Heart right ventricle (tissue), 16 donors: ENCODE measurements around the gene CCDC134. TPM values are rescaled to one million over a fixed set of nuclear protein-coding genes. Genes with fewer than 3 reads are reported as not detected.

Experiments used
- ATAC-seq, 8 donors: fragments of 200-7000 bp; cut with Tn5 transposase; one replicate each; pipeline ENCODE4 v1.9.1; 2020; ENCODE audit warnings: mild to moderate bottlenecking in 8 of 8, moderate library complexity in 8 of 8, moderate number of reproducible peaks in 1 of 8
- DNase-seq, 2 donors: peaks; one replicate each; pipeline ENCODE4 v3.0.0-alpha.2; 2020
- H3K27ac ChIP-seq, 10 donors: fragments of 200-600 bp; sonication (generic) in 2 of 10; one replicate each; pipeline versions ENCODE4 v1.5.0 to v1.8.0; 2020 to 2022; ENCODE audit warnings: mild to moderate bottlenecking in 3 of 10
- H3K27me3 ChIP-seq, 7 donors: fragments of 200-600 bp; one replicate each; pipeline ENCODE4 v1.8.0; 2021 to 2022; ENCODE audit warnings: mild to moderate bottlenecking in 2 of 7
- H3K36me3 ChIP-seq, 9 donors: fragments of 200-600 bp; sonication (generic) in 1 of 9; one replicate each; pipeline versions ENCODE4 v1.5.0 to v1.8.0; 2020 to 2022; ENCODE audit warnings: mild to moderate bottlenecking in 2 of 9
- H3K4me1 ChIP-seq, 9 donors: fragments of 200-600 bp; sonication (generic) in 1 of 9; one replicate each; pipeline versions ENCODE4 v1.5.0 to v1.8.0; 2020 to 2022; ENCODE audit warnings: mild to moderate bottlenecking in 4 of 9
- H3K4me3 ChIP-seq, 10 donors: fragments of 200-600 bp; sonication (generic) in 2 of 10; one replicate each; pipeline versions ENCODE4 v1.5.0 to v1.8.0; 2020 to 2022; ENCODE audit warnings: mild to moderate bottlenecking in 7 of 10, moderate library complexity in 2 of 10
- H3K9me3 ChIP-seq, 11 donors: fragments of 200-600 bp in 10 of 11; sonication (generic) in 2 of 11; one replicate each; pipeline versions ENCODE4 v1.5.0 to v1.8.0; 2013 to 2022; ENCODE audit warnings: mild to moderate bottlenecking in 2 of 11, control low read depth in 1 of 11, moderate library complexity in 1 of 11
- WGBS, 2 donors: extraction: QIAGEN DNeasy Blood & Tissue Kit; methylation state at CpG; one replicate each; pipeline ENCODE4 v1.1.7; 2013; ENCODE audit warnings: inconsistent platforms in 1 of 2; 5-methylcytosine and 5-hydroxymethylcytosine counted together
- intact Hi-C, 10 donors: fragments of 100-400 bp; cut with DNase I; formaldehyde crosslinking; loops; one replicate each; pipeline versions ENCODE4 v1.11.1 to v1.14.2; 2022
- polyA plus RNA-seq, 2 donors: library from polyadenylated mRNA; stranded (reverse); fragments of 200-250 nt; gene quantifications; one replicate each; pipeline ENCODE4 v1.2.3, GENCODE V29; 2013
- total RNA-seq, 10 donors: library from RNA; stranded (reverse); fragmentation: NEBNext Ultra II Directional in 3 of 10; extraction: Animal tissue kit (Norgen Biotek cat#: 25700) in 3 of 10; gene quantifications; one replicate each; pipeline versions ENCODE4 v1.2.1 to v1.2.4, GENCODE V29; 2021 to 2023
- TF ChIP-seq, protein P1 (sequence below), 9 donors: fragments of 200-600 bp; sonication (generic) in 2 of 9; IDR thresholded peaks; one replicate each; pipeline versions ENCODE4 v1.5.0 to v1.8.0; 2021 to 2022; ENCODE audit warnings: antibody characterized with exemption in 9 of 9, mild to moderate bottlenecking in 5 of 9, moderate library complexity in 1 of 9
- donor health status: Arrhythmogenic right ventricular cardiomyopathy.
- donor health status: ischemic (EF 13 %, LVEDD 7.1; RV severe dilation, severe dysfunction).
- donor health status: healthy with polysubstance abuse.
- donor health status: DM: no; HTN: yes; CAD: no.
- donor health status: DM: no; HTN: no; CAD: no.
- donor health status: ischemic (EF 25% LVEDD 6.9; RV normal size, moderate dysfunction).
- donor health status: ischemic (EF 25% LVEDD 5.7; RV mildly dilated, moderate dysfunction).
- donor health status: healthy.
- donor health status: DM: yes; HTN: yes; CAD: no.
- donor health status: Ischemic cardiomyopathy.
- donor health status: ischemic (EF 35%, LVEDD 5.7; RV mildly dilated, moderate dysfunction).
- donor health status: nonischemic (EF 11% LVEDD 7.7; RV severe dilation, severe dysfunction).
- donor health status: DM: yes; HTN: yes; CAD: no.
- donor health status: PGD.
- donor health status: ischemic (EF 29% LVEDD 5.4; RV normal size, mild dysfunction).
- donor health status: nonischemic (EF 23%, LVEDD 6.1; RV moderate dilation, normal function).

Gene CCDC134
- total and polyA plus RNA-seq, 12 donors = 1.2 to 7.3 (median 3.8) TPM

- TF ChIP-seq, protein P1, sequence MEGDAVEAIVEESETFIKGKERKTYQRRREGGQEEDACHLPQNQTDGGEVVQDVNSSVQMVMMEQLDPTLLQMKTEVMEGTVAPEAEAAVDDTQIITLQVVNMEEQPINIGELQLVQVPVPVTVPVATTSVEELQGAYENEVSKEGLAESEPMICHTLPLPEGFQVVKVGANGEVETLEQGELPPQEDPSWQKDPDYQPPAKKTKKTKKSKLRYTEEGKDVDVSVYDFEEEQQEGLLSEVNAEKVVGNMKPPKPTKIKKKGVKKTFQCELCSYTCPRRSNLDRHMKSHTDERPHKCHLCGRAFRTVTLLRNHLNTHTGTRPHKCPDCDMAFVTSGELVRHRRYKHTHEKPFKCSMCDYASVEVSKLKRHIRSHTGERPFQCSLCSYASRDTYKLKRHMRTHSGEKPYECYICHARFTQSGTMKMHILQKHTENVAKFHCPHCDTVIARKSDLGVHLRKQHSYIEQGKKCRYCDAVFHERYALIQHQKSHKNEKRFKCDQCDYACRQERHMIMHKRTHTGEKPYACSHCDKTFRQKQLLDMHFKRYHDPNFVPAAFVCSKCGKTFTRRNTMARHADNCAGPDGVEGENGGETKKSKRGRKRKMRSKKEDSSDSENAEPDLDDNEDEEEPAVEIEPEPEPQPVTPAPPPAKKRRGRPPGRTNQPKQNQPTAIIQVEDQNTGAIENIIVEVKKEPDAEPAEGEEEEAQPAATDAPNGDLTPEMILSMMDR (IDR thresholded peaks at IDR 0.05) = no peak
- Histone ChIP-seq H3K27me3 (no peaks in the 10 kb centered on the region), H3K4me1 (no peaks in the 10 kb centered on the region), H3K36me3 (peaks cover 0 to 51% (median 0%) of the 10 kb centered on the region in 9 donors), H3K27ac (no peak overlapping the region), H3K4me3 (no peak overlapping the region), H3K9me3 (no peaks in the 10 kb centered on the region)
- no peak for ATAC-seq
- DNase-seq = no peak
- intact Hi-C loops = no loop called here
- WGBS, 2 donors = 93 to 95% methylated on average over 3 of the region's 3 CpGs
Measured at GRCh38 chr22:41815716-41816115, 15.2 kb downstream of the CCDC134 start.

DNA sequence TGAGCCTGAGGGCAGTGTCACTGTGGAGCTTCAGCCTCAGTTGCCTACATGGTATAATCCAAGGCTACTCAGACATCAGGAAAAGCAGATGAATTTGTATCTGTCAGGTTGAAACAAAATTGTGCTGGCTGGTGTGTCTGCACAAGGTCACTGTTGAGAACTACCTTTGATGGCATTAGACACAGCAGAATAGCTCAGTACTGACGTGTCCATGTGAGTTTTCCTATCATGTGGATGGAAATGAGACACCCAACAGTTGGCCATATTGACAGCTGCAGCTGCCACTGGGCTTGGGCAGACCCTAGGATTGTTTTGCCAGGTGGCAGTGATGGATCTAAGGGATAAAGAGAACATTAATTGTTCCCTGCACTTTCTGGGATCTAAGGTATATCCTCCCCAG is 15.8 kb downstream of the CCDC134 start:
- Histone ChIP-seq H3K4me1 (no peaks in the 10 kb centered on the region), H3K9me3 (no peaks in the 10 kb centered on the region), H3K4me3 (no peak overlapping the region), H3K27me3 (no peaks in the 10 kb centered on the region), H3K36me3 (peaks cover 0 to 45% (median 0%) of the 10 kb centered on the region in 9 donors), H3K27ac (no peak overlapping the region)
- ATAC-seq (no peak), DNase-seq (no peak)
- TF ChIP-seq, protein P1 (IDR thresholded peaks at IDR 0.05) = no peak
- 92 to 100% methylated on average over 1 of the region's 1 CpG for WGBS, 2 donors
- intact Hi-C loops = no loop called here

- Histone ChIP-seq H3K36me3 (peaks cover 0 to 39% (median 0%) of the 10 kb centered on the region in 9 donors), H3K4me1 (no peaks in the 10 kb centered on the region), H3K4me3 (no peak overlapping the region), H3K27me3 (no peaks in the 10 kb centered on the region), H3K27ac (no peak overlapping the region), H3K9me3 (no peaks in the 10 kb centered on the region)
- ATAC-seq (no peak), DNase-seq (no peak)
- 97 to 100% methylated on average over 2 of the region's 2 CpGs for WGBS, 2 donors
- intact Hi-C loops = no loop called here
- TF ChIP-seq, protein P1 (IDR thresholded peaks at IDR 0.05) = no peak
Measured at GRCh38 chr22:41816871-41817270, 16.4 kb downstream of the CCDC134 start.

DNA sequence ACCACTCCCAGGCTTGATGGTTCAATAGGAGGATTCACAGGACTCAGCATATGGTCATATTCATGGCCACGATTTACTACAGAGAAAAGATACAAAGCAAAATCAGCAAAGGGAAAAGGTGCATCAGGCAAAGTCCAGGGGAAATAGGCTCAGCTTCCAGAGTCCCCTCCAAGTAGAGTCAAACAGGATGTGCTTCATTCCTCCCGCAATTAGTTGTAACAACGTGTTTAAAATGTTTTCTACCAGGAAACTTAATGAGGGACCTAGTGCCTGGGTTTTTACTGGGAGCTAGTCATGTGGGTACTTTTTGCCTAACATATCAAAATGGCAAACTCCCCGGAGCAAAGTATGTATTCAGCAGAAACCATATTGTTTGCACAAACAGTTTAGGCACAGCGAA is 17.5 kb downstream of the CCDC134 start:
- Histone ChIP-seq H3K27ac (no peak overlapping the region), H3K27me3 (no peaks in the 10 kb centered on the region), H3K36me3 (peaks cover 0 to 32% (median 0%) of the 10 kb centered on the region in 9 donors), H3K4me3 (no peak overlapping the region), H3K9me3 (no peaks in the 10 kb centered on the region), H3K4me1 (no peaks in the 10 kb centered on the region)
- TF ChIP-seq, protein P1 (IDR thresholded peaks at IDR 0.05) = no peak
- DNase-seq (no peak), ATAC-seq (no peak)
- 83 to 86% methylated on average over 5 of the region's 5 CpGs for WGBS, 2 donors
- intact Hi-C loops = no loop called here
